AG10803 (cell line): ENCODE results near the gene SMC1A.

Experiments
- DNase-seq: peaks from one replicate; pipeline ENCODE4 v3.0.0; 2010; ENCODE audit warnings: low read depth
- H3K4me3 ChIP-seq: 2 replicates; pipeline ENCODE4 v1.5.1; 2011; ENCODE audit warnings: mild to moderate bottlenecking, low read length, control low read depth
- TF ChIP-seq, protein P1 (sequence below): conservative IDR thresholded peaks from 2 replicates; pipeline ENCODE4 v1.5.1; 2011; ENCODE audit warnings: mild to moderate bottlenecking, low read length, control low read depth, inconsistent platforms

Gene SMC1A

DNA sequence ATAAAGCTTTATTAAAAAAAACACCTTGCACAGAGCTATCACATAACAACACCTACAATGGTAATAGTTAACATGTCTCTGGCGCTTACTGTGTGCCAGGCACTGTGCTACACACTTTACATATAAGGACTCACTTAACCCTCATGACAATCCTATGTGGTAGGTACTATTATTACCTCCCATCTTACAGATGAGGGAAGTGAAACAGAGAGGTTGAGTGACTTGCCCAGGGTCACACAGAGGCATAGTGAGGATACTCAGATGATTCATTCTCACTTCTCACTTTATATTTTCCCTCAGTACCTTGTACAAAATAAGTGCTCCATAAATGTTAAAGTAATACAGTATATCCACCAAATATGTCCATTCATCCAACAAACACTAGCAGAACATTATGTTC, 97.7 kb downstream of the SMC1A start:
- DNase-seq, result no peak
- TF ChIP-seq, protein P1, sequence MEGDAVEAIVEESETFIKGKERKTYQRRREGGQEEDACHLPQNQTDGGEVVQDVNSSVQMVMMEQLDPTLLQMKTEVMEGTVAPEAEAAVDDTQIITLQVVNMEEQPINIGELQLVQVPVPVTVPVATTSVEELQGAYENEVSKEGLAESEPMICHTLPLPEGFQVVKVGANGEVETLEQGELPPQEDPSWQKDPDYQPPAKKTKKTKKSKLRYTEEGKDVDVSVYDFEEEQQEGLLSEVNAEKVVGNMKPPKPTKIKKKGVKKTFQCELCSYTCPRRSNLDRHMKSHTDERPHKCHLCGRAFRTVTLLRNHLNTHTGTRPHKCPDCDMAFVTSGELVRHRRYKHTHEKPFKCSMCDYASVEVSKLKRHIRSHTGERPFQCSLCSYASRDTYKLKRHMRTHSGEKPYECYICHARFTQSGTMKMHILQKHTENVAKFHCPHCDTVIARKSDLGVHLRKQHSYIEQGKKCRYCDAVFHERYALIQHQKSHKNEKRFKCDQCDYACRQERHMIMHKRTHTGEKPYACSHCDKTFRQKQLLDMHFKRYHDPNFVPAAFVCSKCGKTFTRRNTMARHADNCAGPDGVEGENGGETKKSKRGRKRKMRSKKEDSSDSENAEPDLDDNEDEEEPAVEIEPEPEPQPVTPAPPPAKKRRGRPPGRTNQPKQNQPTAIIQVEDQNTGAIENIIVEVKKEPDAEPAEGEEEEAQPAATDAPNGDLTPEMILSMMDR, result no peak
- no peak overlapping the region for H3K4me3 ChIP-seq
